GM21360 (cell line): Measurements from ENCODE around the gene LAMC2.

Source experiments
- ATAC-seq: cut with Tn5 transposase; IDR thresholded peaks from one replicate; pipeline ENCODE4 v1.9.1; 2021; ENCODE audit warnings: mild to moderate bottlenecking, moderate library complexity; ENCODE audit not compliant: unreplicated experiment

LAMC2 gene

DNA sequence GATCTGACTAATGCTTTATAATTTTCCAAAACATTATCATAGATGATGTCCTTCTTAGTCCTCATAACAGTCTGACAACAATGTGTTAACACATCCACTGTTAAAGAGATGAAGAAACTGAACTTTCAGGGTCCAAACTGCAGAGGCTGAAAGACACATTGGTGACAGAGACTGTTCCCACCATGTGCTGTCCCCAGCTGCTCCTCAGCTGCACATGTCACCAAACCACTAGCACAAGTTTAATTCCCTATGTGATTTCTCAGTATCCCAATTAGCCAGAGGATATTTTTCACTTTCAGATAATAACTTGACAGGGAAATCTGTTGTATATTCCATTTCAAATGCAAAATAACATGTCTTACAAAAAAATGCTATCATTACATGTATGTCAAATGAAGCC is 24.6 kb downstream of the LAMC2 start:
- ATAC-seq = no peak

GRCh38 chr1:183212870-183213269 is 26.8 kb downstream of the LAMC2 start:
- ATAC-seq = no peak

DNA sequence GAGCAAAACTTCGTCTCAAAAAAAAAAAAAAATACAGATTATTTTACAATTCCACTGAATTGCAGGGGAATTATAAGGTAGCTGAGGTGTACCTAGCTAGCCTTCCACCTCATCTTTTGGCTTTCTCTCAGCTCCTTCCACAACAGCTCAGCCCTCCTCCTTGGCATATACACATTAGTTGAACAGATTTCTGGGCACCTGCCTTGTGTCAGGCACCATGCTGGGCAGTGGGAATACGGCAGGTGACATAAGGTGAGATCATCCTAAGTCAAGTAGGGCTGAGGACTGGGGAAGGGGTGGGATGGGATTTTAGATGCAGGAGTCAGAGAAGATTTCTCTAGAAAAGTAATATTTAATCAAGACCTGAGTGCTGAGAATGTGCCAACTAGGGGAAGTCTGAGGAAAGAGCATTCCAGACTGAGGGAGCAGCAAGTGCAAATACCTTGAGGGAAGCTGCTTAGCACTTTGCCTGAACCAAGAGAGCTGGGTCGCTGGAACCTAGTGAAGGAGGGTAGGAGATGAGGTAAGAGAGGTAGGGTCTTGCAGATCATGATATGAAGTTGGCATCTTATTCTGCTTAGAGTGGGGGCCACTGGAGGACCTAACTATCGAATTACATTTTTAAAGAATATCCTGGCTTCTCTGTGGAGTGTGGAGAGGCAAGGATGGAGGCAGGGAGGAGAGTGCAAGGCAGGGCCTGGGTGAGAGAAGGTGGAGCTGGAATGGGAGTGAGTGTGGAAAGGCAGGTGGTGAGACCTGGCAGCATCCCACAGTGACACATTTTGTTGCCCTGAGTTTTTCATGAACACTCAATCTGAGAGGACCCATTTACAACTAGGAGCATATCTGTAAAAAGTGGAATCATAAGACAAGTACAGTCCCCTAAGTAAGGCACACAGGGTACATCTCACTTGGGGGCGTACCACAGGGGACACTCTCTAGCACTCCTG is 28.2 kb downstream of the LAMC2 start:
- no peak for ATAC-seq

- ATAC-seq = no peak
These were observed 29.1 kb downstream of the LAMC2 start for GRCh38 chr1:183215076-183215720.

DNA sequence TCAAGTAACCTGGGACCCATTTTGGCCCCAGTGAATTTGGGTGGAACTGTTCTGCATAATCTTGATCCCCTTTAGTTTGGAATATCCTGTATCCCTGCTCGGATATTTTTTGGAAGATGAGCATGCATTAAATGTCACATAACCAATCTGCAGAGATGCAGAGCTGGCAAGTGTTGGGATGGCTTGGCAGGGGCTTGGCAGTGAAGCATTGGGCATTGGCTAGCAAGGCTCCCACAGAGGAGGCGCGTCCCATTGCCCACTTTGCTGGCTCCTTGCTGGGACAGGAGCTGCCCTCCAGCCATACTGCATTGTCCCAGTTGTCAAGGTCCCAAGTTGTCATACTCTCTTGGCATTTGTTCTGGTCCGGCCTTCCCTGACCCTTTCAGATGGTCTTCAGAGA is 29.9 kb downstream of the LAMC2 start:
- ATAC-seq = no peak

- no peak for ATAC-seq
These were observed 32.1 kb downstream of the LAMC2 start for GRCh38 chr1:183218027-183218618.

GRCh38 chr1:183218971-183219615 is 33.0 kb downstream of the LAMC2 start:
- no peak for ATAC-seq

- ATAC-seq = no peak
These were observed 33.5 kb downstream of the LAMC2 start for GRCh38 chr1:183219616-183220009.

- no peak for ATAC-seq
These were observed 36.8 kb downstream of the LAMC2 start for GRCh38 chr1:183222909-183223308.

- ATAC-seq = no peak
These were observed 37.4 kb downstream of the LAMC2 start for GRCh38 chr1:183223467-183223866.

DNA sequence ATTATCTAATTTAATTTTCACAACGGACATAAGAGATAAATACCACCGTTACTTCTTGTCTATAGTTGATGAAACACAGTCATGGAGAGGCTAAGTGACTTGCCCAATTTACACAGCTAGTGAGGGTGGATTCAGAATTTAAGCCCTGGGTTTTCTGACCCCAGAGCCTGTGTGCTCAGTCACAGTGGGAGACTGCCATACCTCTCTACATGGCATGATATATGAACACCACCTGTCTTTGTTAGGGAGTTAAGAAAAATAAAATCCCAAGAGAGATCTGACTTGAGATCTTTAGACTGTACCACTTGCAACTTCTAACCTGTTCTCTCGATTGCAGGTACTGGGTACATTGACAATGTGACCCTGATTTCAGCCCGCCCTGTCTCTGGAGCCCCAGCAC is 40.3 kb downstream of the LAMC2 start:
- no peak for ATAC-seq

GRCh38 chr1:183226963-183227362 is 40.9 kb downstream of the LAMC2 start:
- no peak for ATAC-seq

GRCh38 chr1:183227422-183228346 is 41.6 kb downstream of the LAMC2 start:
- no peak for ATAC-seq

DNA sequence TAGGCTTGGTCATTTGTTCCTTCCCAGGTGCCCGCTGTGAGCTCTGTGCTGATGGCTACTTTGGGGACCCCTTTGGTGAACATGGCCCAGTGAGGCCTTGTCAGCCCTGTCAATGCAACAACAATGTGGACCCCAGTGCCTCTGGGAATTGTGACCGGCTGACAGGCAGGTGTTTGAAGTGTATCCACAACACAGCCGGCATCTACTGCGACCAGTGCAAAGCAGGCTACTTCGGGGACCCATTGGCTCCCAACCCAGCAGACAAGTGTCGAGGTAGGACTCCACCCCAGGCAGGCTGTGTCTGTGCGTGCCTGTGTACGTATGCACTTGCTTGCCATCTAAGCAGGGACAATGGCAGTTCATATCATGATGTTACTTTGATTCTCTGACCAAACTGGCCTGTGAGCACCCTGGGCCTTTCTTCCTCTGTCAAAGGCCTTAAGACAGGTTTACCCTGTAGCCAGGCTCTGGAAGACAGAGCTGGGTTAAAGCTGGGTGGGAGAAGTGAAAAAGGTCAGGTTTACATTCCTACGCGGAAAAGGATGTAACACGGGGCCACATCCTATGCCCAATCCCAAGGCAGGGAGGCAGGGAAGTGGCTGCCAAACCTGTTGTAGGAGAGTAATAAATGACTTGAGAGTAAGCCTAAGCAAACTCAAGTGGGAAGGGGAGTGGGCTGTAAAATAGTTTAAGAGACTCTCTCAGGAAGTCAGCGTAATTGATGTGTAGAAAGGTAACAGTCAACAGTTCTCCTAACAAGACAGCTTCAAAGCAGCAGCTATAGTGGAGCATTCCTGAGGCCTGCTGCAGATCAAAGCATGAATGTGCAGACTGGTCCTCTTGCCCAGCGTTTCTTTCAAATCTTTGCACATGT is 42.5 kb downstream of the LAMC2 start:
- no peak for ATAC-seq

DNA sequence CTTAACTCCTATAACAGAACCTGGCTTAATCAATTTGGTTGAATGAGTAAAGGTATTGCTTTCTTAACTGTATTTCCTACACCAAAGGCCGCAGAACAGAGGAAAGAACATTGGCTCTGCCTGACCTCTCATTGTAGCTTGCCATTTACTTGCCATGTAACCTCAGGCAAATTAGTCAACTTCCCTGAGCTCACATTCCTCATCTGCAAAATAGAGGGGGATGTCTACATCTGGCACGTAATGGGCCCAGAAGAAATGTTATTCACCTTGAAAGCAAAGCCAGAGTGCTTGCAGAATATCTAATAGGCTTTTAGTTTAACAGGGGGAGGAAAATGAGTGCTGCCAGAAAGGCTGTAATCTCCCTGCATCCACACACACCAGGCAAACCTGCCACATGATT is 44.3 kb downstream of the LAMC2 start:
- ATAC-seq = no peak

- no peak for ATAC-seq
These were observed 45.5 kb downstream of the LAMC2 start for GRCh38 chr1:183231545-183231944.

GRCh38 chr1:183233113-183233512 is 47.0 kb downstream of the LAMC2 start:
- no peak for ATAC-seq

DNA sequence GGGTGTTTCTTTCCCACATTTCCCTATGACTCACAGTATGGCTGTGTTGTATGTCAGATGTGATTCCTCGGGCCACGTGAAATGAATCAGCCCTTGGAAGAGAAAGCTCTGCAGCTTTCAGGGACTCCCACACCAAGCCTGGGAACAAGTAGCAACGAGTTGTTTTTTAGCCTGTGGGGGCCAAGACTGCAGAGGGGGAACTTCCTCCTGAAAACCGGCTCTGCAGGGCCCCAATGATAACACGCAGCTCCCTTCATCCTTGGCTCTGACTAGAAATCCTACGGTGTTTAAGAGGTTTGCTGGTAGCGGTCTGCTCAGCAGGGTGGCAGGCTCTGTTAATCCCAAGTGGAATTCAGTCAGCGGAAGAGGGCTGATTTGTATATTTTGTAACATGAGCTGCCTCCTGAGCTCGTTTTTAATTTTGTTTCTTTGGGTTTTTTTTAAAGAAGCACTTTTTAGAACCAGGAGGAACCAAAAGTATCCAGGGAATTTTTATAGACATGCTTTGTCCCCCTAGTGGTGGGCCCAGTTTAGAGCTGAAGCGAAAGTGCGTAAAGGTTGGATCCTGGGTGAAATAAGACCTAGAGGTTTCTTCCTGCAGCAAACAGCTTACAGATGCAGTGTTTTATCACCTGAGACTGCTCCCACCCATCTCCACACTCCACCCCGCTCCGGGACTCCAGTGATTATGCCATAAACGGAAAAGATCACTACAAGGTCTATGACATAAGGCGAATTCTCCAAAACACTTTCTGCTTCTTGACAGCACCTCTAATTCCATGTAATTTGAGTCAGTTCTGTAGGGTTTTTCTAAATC is 48.8 kb downstream of the LAMC2 start:
- no peak for ATAC-seq

DNA sequence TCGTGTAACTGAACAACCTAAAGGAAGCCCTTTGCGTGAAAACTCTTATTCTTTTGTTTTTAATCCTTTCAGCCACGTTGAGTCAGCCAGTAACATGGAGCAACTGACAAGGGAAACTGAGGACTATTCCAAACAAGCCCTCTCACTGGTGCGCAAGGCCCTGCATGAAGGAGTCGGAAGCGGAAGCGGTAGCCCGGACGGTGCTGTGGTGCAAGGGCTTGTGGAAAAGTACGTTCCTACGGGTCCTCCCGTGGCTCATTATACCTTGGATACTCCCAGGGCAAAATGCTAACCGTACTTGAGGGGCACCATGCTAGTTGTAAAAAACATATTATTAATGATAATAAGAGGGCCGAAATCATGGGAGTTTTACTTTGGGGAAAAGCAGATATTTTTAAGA is 49.4 kb downstream of the LAMC2 start:
- ATAC-seq = no peak
